Vagina (tissue), 2 donors: ENCODE measurements around the gene GRIPAP1. TPM values are rescaled to one million over a fixed set of nuclear protein-coding genes. Genes with fewer than 3 reads are reported as not detected.

Source experiments
- DNase-seq, 2 donors: peaks; one replicate each; pipeline ENCODE4 v3.0.0-alpha.2; 2017; ENCODE audit errors: extremely low spot score in 2 of 2
- H3K27ac ChIP-seq: fragments of 200-600 bp; sonication (generic); one replicate; pipeline ENCODE4 v1.5.1; 2019
- H3K27me3 ChIP-seq: fragments of 200-600 bp; sonication (generic); one replicate; pipeline ENCODE4 v1.5.1; 2019
- H3K36me3 ChIP-seq, 2 donors: fragments of 200-600 bp; sonication (generic); one replicate each; pipeline ENCODE4 v1.5.1; 2017 to 2019
- H3K4me1 ChIP-seq: fragments of 200-600 bp; sonication (generic); one replicate; pipeline ENCODE4 v1.5.1; 2019
- H3K4me3 ChIP-seq, 2 donors: fragments of 200-600 bp; sonication (generic); 1 replicate in 1 of 2; 2 replicates in 1 of 2; pipeline ENCODE4 v1.5.1; 2016 to 2019
- H3K9me3 ChIP-seq: fragments of 200-600 bp; sonication (generic); one replicate; pipeline ENCODE4 v1.5.1; 2019
- CTCF ChIP-seq, 3 experiments: fragments of 450-650 bp in 2 of 3; fragments of 200-600 bp in 1 of 3; sonication (generic) in 1 of 3; IDR thresholded peaks; one replicate each; pipeline ENCODE4 v1.5.1; 2017 to 2019; ENCODE audit warnings: antibody characterized with exemption in 3 of 3, mild to moderate bottlenecking in 2 of 3, moderate library complexity in 2 of 3
- POLR2A ChIP-seq, 2 donors: fragments of 450-650 bp; IDR thresholded peaks; one replicate each; pipeline ENCODE4 v1.6.1; 2017; ENCODE audit warnings: antibody characterized with exemption in 2 of 2, mild to moderate bottlenecking in 2 of 2, moderate library complexity in 2 of 2
- POLR2AphosphoS5 ChIP-seq, 2 donors: sonication (generic); formaldehyde crosslinking; IDR thresholded peaks; one replicate each; pipeline ENCODE4 v1.9.0; 2017; ENCODE audit warnings: antibody characterized with exemption in 2 of 2, mild to moderate bottlenecking in 2 of 2, low read depth in 1 of 2; ENCODE audit not compliant: insufficient read depth in 1 of 2
- intact Hi-C: fragments of 100-400 bp; cut with DNase I; formaldehyde crosslinking; loops from one replicate; pipeline ENCODE4 v1.15.1; 2023
- total RNA-seq: library from RNA; depleted of rRNA; stranded (reverse); fragments of >200 nt; gene quantifications from one replicate; pipeline ENCODE4 v1.2.3, GENCODE V29; 2016

GRIPAP1 gene
- total RNA-seq, 1 donor from 2014 or later: 27.5 TPM

GRCh38 chrX:49030283-49030682 is 28.2 kb upstream of the GRIPAP1 start:
- no peak for TF ChIP-seq CTCF (IDR thresholded peaks at IDR 0.05)
- DNase-seq: no peak
- Histone ChIP-seq H3K27me3 (no peaks in the 10 kb centered on the region), H3K4me3 (no peak overlapping the region), H3K4me1 (no peaks in the 10 kb centered on the region), H3K9me3 (no peaks in the 10 kb centered on the region), H3K36me3 (peaks cover 0 to 25% of the 10 kb centered on the region in 2 donors), H3K27ac (no peak overlapping the region)
- intact Hi-C loops: no loop called here

GRCh38 chrX:49029876-49030275 is 27.8 kb upstream of the GRIPAP1 start:
- no peaks in the 10 kb centered on the region for H3K9me3 ChIP-seq
- TF ChIP-seq POLR2AphosphoS5 (IDR thresholded peaks at IDR 0.05; ENCODE audit: insufficient read depth in 1 of 2, low read depth in 1 of 2) (no peak), CTCF (IDR thresholded peaks at IDR 0.05) (no peak), POLR2A (IDR thresholded peaks at IDR 0.05) (no peak)
- H3K27ac ChIP-seq: no peak overlapping the region
- peaks cover 0 to 25% of the 10 kb centered on the region in 2 donors for H3K36me3 ChIP-seq
- H3K27me3 ChIP-seq: no peaks in the 10 kb centered on the region
- no peaks in the 10 kb centered on the region for H3K4me1 ChIP-seq
- intact Hi-C loops: no loop called here
- H3K4me3 ChIP-seq: no peak overlapping the region
- DNase-seq: no peak

- Histone ChIP-seq H3K4me3 (no peak overlapping the region), H3K9me3 (no peaks in the 10 kb centered on the region), H3K27me3 (no peaks in the 10 kb centered on the region), H3K27ac (no peak overlapping the region), H3K36me3 (no peaks in the 10 kb centered on the region), H3K4me1 (no peaks in the 10 kb centered on the region)
- intact Hi-C loops: no loop called here
- no peak for DNase-seq
- no peak for TF ChIP-seq POLR2A (IDR thresholded peaks at IDR 0.05)
- TF ChIP-seq POLR2AphosphoS5 (IDR thresholded peaks at IDR 0.05; ENCODE audit: insufficient read depth in 1 of 2, low read depth in 1 of 2): no peak
- TF ChIP-seq CTCF (IDR thresholded peaks at IDR 0.05): no peak
Measured at GRCh38 chrX:49019599-49020249, 17.7 kb upstream of the GRIPAP1 start.

- H3K4me1 ChIP-seq: no peaks in the 10 kb centered on the region
- intact Hi-C loops: no loop called here
- no peaks in the 10 kb centered on the region for H3K9me3 ChIP-seq
- no peaks in the 10 kb centered on the region for H3K27me3 ChIP-seq
- no peak overlapping the region for H3K27ac ChIP-seq
- DNase-seq: no peak
- H3K4me3 ChIP-seq: no peak overlapping the region
- no peaks in the 10 kb centered on the region for H3K36me3 ChIP-seq
- TF ChIP-seq POLR2AphosphoS5 (IDR thresholded peaks at IDR 0.05; ENCODE audit: insufficient read depth in 1 of 2, low read depth in 1 of 2): no peak
- no peak for TF ChIP-seq POLR2A (IDR thresholded peaks at IDR 0.05)
- no peak for TF ChIP-seq CTCF (IDR thresholded peaks at IDR 0.05)
Measured at GRCh38 chrX:49019050-49019449, 17.0 kb upstream of the GRIPAP1 start.

GRCh38 chrX:49003696-49004095 is 1.6 kb upstream of the GRIPAP1 start:
- Histone ChIP-seq H3K27ac (no peak overlapping the region), H3K9me3 (no peaks in the 10 kb centered on the region), H3K4me1 (peaks cover 11% of the 10 kb centered on the region), H3K36me3 (peaks cover 0 to 4% of the 10 kb centered on the region in 2 donors), H3K4me3 (no peak overlapping the region), H3K27me3 (no peaks in the 10 kb centered on the region)
- no peak for DNase-seq
- TF ChIP-seq POLR2AphosphoS5 (IDR thresholded peaks at IDR 0.05; ENCODE audit: insufficient read depth in 1 of 2, low read depth in 1 of 2) (no peak), CTCF (IDR thresholded peaks at IDR 0.05) (no peak), POLR2A (IDR thresholded peaks at IDR 0.05) (no peak)
- intact Hi-C loops: no loop called here
